GM19351 (cell line): Measurements from ENCODE around the gene DUSP11.
"Not testable (repeated sequence)": the region's sequence is repeated elsewhere in the genome, so short reads cannot be mapped to it uniquely, and the experiment has no call there.

Experiments used
- ATAC-seq: cut with Tn5 transposase; IDR thresholded peaks from one replicate; pipeline ENCODE4 v1.9.1; 2021; ENCODE audit warnings: mild to moderate bottlenecking, moderate library complexity; ENCODE audit not compliant: unreplicated experiment

Gene DUSP11

GRCh38 chr2:73779467-73780236, at the start of gene DUSP11:
DUSP11 (minus strand) TSS chr2:73780103; CDS start chr2:73779974, 129 bp downstream.
- peak; percentile 98 for ATAC-seq

DNA sequence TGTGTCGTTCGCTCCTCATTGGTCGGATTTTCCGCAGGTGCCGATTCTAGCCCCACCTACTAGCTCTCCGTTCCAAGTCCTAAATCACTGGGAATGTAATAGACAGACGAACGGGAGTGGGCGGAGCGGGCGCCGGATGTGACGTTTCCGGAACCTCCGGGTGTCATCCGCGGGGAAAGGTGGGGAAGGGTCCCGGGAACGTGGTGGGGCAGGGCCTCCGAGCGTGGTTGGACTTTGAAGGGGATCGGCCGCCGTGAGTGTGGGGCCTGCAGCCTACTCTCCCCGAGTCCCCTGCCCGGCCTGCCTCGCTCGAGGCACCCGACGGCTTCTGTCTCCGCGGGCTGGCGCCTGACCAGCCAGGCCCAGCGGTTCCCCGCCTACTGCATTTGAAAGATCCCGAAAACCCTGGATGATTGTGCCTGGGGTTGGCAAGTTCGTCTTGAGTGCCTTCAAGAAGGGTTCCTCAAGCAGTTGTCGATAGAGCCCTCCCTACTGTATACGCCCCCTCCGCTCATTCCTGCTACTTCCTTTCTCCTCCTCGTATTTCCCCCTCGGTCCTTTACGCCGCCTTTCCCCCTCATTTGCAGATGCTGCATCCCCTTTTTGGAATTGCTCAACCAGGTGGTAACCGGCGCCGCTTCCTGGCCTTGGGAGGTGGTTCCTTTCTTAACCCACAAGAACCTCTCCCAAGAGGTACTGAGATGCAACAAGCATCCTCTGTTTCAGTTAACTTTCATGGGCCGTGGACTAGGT, 49.1 kb upstream of the DUSP11 start, which contains the start of gene STAMBP:
TSS of gene STAMBP (plus strand) at position 144 of the 753 bp plus-strand sequence. CDS start 1,896 bp downstream, outside the sequence.
- peak; percentile 86 for ATAC-seq

DNA sequence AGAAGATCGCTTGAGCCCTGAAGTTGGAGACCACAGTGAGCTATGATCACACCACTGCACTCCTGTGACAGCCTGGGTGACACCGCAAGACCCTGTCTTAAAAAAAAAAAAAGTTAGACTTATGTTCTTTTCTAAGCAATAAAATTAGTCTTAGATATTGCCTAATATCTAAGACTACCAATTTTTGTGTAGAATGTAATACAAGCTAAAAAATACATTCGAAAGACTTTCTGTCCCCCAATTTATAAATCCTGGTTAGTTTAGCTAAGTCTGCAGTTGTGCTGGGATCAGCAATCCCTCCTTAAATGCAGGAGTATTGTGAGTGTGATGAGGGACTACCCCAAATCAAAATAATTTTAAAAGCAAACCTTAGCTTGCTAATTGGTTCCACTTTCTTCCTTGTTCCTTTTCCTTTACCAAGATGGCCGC, 48.5 kb upstream of the DUSP11 start:
- ATAC-seq, result no peak

DNA sequence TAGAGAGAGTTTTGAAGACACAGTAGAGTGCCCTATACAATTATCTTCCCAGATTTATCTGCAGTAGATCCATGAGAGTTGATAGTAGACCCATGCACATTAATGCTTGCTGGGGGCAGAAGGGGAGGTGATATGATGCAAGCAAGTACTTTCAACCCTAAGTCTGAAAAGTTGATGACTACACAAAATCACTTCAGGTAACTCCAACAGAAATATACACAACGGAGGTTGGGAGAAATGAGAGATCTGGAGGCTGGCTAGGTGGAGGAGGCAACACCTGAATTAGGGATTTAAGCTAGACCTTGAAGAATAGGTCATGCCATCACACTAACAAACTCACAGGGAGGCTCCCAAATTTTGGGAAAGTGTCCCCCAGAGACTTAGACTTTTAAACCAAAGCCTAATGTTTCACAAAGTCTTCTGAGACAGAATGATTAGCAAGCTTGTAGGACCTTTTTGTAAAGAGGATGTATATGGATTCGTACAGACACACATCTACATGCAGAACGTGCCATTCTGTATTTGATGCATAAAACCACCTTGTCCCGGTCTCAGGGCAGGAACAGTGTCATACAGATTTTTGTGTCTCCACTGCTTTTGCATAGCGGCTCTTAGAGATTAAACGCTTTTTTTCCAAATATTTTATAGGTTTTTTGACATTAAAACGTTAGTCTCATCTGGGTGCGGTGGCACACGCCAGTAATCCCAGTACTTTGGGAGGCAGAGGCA, 47.9 kb upstream of the DUSP11 start:
- no peak for ATAC-seq

DNA sequence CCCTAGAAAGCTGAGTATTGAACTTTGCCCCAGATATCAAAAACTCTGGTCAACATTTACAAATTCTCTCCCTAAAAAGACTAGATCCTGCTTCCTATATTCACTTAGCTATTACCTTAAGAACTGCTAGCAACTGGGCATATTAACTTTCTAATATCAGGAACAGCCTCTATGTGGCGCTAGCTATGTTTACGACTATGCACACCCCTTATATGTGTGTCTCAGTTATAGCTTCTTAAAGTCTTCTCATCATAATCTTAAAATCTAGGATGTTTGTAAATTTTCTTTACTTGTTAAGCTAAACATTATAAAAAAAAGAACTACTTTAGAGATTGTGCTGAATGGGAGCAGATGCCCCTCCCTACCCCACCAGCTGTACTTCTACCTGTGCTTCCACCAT, 47.1 kb upstream of the DUSP11 start:
- no peak for ATAC-seq

DNA sequence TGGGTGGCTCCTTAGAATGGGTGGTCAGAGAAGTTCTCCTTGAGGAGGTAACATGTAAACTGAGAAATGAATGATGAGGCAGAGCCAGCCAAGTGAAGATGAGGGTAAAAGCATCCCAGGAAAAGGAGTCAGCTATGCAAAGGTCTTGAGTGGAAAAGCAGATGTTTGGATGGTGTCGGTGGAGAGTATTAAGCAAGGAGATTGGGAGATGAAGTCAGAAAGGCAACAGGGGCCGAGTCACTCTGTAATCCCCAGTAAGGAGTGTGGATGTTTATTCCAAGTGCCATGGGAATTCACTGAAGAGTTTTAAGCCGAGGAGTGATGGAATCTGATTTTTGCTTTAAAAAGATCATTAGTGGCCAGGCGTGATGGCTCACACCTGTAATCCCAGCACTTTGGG, 45.5 kb upstream of the DUSP11 start:
- no peak for ATAC-seq

DNA sequence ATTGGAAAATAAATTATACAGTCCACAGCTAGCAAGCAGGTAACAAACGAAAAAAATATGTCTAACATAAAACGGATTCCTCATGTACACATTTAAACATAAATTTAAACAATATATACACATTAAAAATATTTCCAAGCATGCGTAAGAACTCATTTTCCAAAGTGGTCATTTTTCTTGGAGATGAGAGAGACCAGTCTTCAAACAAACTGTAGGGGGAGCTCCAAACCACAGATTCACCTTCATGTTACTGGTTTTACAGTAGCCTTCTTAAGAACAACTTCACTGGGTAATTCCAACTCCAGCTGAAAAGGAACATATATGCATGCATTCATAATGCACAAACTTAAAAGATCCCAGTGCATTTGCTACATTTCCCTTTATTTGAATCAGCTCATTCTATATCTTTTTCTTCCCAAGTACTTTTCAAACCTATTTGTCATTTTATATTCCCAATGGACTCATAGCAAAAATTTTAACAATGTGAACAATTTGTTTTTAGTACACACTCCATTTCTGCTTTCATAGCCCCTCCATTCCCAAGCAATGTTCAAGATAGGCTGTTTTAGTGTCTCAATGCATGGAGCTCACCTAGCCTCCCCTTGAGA, 44.1 kb upstream of the DUSP11 start:
- ATAC-seq, result no peak

DNA sequence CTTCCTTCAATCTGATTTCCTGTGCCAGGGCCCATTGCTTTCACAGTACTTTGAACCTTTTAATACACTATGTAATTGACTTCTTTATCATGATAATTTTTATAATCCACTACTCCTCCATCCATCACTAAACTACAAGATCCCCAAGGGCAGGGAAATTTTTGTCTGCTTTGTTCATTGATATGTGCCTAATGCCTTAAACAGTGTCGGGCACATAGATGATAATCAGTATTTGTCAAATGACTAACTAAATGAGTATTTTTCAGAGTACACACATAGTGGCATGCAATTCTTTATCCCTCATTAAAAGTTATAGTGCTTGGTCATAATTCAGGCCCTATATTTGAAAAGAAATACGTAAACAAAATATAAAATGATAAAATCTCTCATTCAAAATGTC, 43.5 kb upstream of the DUSP11 start:
- no peak for ATAC-seq

GRCh38 chr2:73822991-73823390, 43.1 kb upstream of the DUSP11 start:
- no peak for ATAC-seq

- ATAC-seq, result no peak
Observed at GRCh38 chr2:73822276-73822675, 42.4 kb upstream of the DUSP11 start.

GRCh38 chr2:73821669-73822068, 41.8 kb upstream of the DUSP11 start:
- no peak for ATAC-seq

- ATAC-seq, result peak; percentile 81
Observed at GRCh38 chr2:73821227-73821626, 41.3 kb upstream of the DUSP11 start.

- no peak for ATAC-seq
Observed at GRCh38 chr2:73818296-73818695, 38.4 kb upstream of the DUSP11 start.

DNA sequence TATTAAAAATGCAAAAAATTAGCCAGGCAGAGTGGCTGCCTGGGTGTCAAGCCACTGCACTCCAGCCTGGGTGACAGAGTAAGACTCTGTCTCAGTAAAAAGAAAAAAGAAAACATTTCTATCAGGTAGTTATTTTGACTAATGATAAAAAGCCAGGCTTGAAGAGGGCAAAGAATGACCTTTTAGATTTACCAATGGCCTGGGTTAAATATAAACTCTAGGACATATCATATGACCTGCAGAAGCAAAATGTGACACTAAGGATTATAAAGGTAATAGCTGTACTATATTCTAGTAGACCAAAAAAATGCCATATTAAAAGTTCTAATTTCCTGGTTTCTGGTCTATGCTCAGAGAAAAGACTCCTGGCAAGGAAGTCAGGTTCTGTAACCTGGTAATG, 32.7 kb upstream of the DUSP11 start:
- no peak for ATAC-seq

DNA sequence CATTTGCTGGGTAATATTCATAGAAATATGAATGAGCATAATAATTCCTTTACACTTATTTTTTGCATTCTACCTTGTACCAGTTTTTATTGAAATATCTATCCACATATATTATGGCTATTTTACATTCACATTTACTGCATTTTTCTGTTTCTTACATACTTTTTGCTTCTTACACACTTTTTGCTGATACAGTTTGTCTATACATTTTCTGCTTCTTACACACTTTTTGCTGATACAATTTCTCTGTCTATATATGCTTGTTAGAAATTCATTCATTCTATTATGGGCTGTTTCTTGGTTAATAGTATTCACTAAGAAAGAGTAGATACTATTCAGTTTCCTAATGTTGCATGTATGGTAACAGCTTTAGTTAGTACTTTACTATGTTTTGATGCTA, 32.0 kb upstream of the DUSP11 start:
- no peak for ATAC-seq

- ATAC-seq, result not testable (repeated sequence)
Observed at GRCh38 chr2:73783883-73784282, 4.0 kb upstream of the DUSP11 start, which contains the start of gene C2orf78. C2orf78 (plus strand) TSS chr2:73784183; CDS start chr2:73784310, 127 bp downstream.

- ATAC-seq, result not testable (repeated sequence)
Observed at GRCh38 chr2:73783402-73783801, 3.5 kb upstream of the DUSP11 start.

GRCh38 chr2:73780237-73780582, 307 bp upstream of the DUSP11 start:
- no peak for ATAC-seq

GRCh38 chr2:73778867-73779466, 936 bp downstream of the DUSP11 start:
- ATAC-seq, result not testable (repeated sequence)

- no peak for ATAC-seq
Observed at GRCh38 chr2:73776869-73777519, 2.9 kb downstream of the DUSP11 start.
